Measurements from ENCODE around the gene FAIM.
"Not testable (repeated sequence)": the region's sequence is repeated elsewhere in the genome, so short reads cannot be mapped to it uniquely, and the experiment has no call there.

- not testable (repeated sequence) for TF ChIP-seq CTCF (IDR thresholded peaks at IDR 0.05; ENCODE audit: low read depth, low read length); POLR2A (IDR thresholded peaks at IDR 0.05; ENCODE audit: extremely low read depth, insufficient read length); MYC (IDR thresholded peaks at IDR 0.05; ENCODE audit: low read depth, low read length); MAX (IDR thresholded peaks at IDR 0.05; ENCODE audit: low read depth, low read length)
These were observed 72.4 kb downstream of the FAIM start for GRCh38 chr3:138680974-138681373.
